Cerebellar nuclear complex (tissue), 1 donor: Measurements from ENCODE around the gene MAML1.
"Not testable (repeated sequence)": the region's sequence is repeated elsewhere in the genome, so short reads cannot be mapped to it uniquely, and the experiment has no call there.

Source experiments
- DNase-seq, 2 experiments: peaks; one replicate each; lab custom pipeline; 2025; lab: John Stamatoyannopoulos, UW

MAML1 gene

GRCh38 chr5:179769271-179769670 lies 36.6 kb downstream of the MAML1 start:
- no peak for DNase-seq

DNA sequence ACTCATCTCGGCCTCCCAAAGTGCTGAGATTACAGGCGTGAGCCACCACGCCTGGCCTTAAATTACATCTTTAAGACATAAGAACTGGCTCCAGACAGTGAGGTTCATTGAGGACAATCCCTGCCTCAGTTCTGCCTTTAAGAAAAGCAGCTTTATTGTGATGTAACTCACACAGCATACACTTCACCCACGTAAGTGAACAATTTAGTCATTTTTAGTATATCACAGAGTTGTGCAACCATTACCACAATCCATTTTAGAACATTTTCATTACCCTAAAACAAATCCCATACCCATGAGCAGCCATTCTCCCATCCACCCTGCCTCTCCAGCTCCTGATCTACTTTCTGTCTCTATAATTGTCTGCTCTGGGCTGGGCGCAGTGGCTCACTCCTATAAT lies 37.2 kb downstream of the MAML1 start:
- DNase-seq: no peak

GRCh38 chr5:179771311-179771895 lies 38.8 kb downstream of the MAML1 start:
- no peak for DNase-seq

DNA sequence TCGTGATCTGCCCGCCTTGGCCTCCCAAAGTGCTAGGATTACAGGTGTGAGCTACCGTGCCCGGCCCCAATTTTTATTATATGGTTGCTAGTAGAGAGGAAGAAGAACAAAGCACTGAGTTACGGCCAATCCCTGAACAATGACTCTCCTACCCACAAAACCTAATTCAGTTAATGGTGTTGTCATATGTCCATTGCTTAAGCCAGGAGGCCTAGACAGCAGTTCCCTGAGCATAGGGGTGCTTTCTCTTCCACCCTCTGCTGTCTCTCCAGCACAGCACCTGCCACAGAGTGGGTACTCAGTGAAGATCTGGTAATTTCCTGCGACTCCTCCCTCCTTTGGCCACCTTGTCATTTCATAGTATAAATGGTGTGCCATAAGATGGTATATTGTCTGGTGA lies 39.7 kb downstream of the MAML1 start:
- DNase-seq: no peak

DNA sequence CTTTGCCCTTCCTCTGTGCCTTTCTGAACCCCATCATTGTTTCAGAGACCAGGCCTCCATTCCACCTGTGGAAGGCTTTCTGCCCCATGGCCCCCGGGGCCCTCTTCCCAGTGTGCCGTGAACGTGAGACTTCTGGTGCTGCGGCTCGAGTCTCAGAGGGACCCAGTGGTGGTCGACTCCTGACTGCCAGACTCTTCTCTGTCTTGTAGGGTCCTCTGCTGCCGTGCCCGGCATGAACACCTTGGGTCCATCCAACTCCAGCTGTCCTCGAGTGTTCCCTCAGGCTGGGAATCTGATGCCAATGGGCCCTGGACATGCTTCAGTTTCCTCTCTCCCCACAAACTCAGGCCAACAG lies 41.0 kb downstream of the MAML1 start:
- DNase-seq: no peak

DNA sequence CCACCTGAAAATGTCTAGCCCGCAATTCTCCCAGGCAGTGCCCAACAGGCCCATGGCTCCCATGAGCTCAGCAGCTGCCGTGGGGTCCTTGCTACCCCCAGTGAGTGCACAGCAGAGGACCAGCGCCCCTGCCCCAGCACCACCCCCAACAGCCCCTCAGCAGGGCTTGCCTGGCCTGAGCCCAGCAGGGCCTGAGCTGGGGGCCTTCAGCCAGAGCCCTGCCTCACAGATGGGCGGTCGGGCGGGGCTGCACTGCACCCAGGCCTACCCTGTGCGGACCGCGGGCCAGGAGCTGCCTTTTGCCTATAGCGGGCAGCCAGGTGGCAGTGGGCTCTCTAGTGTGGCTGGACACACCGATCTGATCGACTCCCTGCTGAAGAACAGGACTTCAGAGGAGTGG lies 41.8 kb downstream of the MAML1 start:
- DNase-seq: no peak

GRCh38 chr5:179776411-179776938 lies 43.9 kb downstream of the MAML1 start:
- no peak for DNase-seq

DNA sequence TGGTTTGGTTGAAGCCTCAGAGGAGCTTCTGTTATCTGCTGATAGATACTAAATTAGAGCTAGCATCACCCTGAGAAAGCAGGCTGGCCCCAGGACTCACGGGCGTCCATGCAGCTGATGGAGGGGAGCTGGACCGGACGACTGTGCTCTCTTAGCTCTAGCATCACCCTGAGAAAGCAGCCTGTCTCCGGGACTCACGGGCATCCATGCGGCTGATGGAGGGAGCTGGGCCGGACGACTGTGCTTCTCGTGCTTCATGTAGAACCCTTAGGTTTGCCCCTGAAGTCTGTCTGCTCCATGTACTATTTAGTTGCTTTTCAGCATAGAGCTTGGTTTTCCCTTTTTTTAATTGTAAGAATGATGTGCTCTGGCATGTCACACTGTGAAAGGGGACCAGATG lies 44.8 kb downstream of the MAML1 start:
- no peak for DNase-seq

DNA sequence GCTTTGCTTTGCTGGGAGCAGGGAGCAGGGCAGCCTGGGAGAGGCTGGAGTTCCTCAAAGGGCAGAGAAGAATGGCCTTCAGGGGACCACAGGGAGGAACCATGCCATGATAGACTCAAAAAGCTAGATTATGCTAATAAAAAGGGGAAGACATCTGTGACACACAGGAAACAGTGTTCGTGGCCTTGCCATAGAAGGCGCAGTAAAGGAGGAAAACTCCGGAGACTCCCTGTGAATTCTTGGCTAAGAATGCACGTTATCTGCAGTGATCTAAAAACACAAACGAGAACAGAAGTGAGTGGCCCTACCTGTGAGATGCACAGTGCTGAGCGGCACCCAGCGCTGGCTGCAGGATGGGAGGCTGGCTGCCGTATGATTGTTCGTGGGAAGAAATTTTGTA lies 45.3 kb downstream of the MAML1 start:
- DNase-seq: no peak

- DNase-seq: no peak
Measured at GRCh38 chr5:179778591-179778990, 46.0 kb downstream of the MAML1 start.

DNA sequence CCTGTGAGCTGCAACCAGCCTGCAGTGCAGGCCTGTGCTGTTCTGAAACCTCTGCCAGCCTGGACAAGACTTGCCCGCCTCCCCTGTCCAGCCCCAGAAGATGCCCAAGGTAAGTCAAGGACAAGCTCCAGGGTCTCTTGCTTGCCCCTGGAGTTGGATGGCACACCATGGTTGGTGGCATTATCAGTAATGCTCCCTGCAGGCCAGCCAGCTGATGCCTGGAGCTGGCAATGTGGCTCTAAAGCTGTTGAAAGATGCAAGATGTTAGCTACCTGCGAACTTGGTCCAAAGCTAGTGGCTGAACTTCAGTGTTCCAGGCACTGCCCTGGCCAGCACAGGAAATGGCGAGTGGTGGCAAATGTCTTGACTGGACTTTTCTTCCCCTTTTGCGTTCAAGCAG lies 47.2 kb downstream of the MAML1 start:
- no peak for DNase-seq

DNA sequence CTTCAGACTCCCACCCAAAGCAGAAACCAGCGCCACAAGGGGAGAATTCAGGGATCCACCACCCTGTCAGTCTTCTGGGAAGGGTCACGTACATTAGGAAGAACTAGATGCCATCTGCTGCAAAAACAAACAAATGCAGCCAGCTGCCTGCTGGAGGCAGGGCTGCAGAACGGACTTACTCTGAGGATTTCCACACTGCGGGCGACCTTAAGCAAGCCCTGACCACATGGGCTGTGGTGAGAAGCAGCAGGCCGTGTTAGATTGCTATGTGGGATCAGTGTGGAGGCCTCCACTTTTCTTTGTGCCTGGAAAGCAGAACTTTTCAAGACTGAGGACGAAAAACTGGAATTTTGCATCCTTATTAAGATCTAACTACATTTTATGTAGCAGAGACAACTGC lies 47.7 kb downstream of the MAML1 start:
- DNase-seq: no peak

DNA sequence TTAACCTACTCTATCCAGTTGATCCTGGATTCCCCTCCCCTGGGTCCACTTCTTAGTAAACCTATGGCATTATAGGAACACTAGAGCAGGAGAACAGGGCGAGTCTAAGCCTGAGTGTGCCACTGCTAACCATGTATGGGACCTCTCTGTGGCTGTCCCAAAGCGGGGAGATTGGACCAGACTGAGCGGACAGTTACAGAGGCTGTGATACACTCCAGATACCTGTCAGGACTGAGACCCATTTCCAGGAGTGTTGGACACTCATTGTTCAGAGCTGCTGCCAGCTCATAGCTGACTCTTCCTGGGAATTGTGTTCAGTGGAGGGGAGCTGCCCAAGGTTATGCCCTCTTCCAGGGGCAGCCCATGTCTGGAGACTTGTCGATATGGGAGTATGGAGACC lies 49.2 kb downstream of the MAML1 start:
- DNase-seq: no peak

DNA sequence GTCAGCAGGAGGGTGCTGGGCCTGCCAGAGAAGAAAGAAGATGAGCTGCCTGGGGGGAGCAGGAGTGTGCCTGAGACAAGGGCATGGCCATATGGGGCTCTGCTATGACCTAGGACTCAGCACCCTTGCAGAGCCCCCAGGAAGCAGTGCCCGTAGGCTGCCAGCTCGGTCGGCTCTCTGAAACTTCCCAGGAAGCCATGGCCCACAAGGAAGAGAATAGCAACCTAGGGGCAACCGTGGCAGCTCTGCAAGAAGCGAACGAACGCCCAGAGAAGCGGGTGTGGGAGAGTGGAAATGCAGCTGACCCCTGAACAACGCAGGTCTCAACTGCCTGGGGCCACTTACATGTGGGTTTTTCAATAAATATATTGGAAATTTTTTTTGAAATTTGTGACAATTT lies 50.5 kb downstream of the MAML1 start:
- DNase-seq: no peak

GRCh38 chr5:179786861-179787260 lies 54.2 kb downstream of the MAML1 start:
- no peak for DNase-seq

GRCh38 chr5:179788193-179788854 lies 55.7 kb downstream of the MAML1 start:
- no peak for DNase-seq

DNA sequence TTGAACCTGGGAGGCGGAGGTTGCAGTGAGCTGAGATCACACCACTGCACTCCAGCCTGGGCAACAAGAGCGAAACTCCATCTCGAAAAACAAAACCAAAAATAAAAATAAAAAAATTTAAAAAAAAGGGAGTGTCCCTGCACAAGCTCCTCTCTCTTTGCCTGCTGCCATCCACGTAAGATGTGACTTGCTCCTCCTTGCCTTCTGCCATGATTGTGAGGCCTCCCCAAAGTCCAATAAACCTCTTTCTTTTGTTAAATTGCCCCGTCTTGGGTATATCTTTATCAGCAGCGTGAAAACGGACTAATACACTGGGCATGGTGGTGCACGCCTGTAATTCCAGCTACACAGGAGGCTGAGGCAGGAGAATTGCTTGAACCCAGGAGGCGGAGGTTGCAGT lies 56.7 kb downstream of the MAML1 start:
- DNase-seq: not testable (repeated sequence)

GRCh38 chr5:179791881-179792611 lies 59.4 kb downstream of the MAML1 start:
- DNase-seq: no peak

DNA sequence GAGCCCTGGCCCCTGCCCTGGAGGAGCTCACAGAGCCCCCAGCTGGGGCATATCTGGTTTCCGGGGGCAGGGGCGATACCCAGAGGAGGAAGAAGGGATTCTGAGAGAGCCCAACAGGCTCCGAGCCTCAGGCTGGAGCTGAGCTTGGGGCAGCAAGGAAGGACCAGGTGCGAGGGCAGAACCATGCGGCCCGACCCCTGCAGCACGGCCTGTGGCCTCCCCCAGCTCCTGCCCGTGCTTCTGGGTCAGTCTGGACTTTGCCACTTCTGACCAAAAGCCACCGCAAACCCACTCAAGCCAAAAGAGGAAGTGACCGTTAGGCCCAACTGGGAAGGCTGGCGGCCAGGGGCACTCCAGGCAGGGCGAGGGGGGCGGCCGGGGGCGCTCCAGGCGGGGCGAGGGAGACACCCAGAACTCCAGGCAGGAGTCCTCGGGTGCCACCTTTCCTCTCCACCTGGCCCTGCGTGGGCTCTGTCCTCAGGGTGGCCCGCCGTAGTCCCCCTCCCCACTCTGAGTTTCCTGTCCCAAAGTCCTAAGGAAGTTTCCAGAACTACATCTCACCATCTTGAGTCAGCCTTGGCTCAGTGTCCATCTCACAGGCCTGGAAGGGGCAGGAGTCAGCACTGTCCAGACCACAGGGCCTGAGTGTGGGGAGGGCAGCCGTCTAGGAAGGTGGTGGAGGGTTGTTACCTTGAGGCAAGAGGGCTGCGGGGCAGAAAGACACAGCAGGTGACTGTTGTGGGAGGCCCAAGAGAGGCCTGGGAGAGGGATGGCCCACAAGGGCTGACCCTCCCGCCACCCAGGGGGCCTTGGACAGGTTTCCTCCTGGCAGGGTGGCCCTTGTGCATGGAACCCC lies 60.2 kb downstream of the MAML1 start:
- no peak for DNase-seq

GRCh38 chr5:179793468-179794139 lies 61.0 kb downstream of the MAML1 start, which contains the start of gene LTC4S:
Gene LTC4S (plus strand): TSS chr5:179793986. CDS start chr5:179794081, 95 bp downstream.
- no peak for DNase-seq

DNA sequence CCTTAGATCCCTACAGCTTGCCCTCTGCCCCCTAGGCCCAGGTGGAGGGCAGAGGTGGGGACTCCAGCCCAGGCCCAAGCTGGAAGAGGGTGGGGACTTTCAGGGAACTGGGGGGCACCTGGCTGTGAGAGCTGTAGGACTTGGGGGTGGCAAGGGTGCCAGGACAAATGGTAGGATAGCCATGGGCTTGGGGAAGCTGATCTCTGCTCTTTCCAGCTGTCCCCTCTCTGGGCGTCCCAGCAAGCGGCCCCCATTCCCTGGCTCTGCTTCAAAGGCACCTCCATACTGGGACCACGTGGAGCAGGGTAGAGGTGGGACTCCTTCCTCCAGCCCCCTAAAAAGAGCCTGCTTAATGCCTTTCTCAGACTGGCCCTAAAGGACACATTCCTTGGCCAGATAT lies 61.5 kb downstream of the MAML1 start:
- no peak for DNase-seq

GRCh38 chr5:179794575-179794974 lies 62.0 kb downstream of the MAML1 start:
- DNase-seq: no peak
